WTC11 (cell line): ENCODE data around the gene NEBL.

ENCODE experiments used
- CTCF ChIP-seq: fragments of 200-600 bp; IDR thresholded peaks from 2 replicates; pipeline ENCODE4 v1.8.0; 2022; ENCODE audit warnings: antibody characterized with exemption
- MXD4 ChIP-seq: fragments of 250-450 bp; sonication (Bioruptor Pico); IDR thresholded peaks from 2 replicates; pipeline ENCODE4 v1.8.0; 2021; ENCODE audit warnings: mild to moderate bottlenecking, moderate library complexity, borderline replicate concordance
- ZNF219 ChIP-seq: sonication (generic); formaldehyde crosslinking; IDR thresholded peaks from 2 replicates; pipeline ENCODE4 v1.8.0; 2023; ENCODE audit warnings: missing genetic modification reagents, mild to moderate bottlenecking, borderline replicate concordance
- TF ChIP-seq, protein P1 (sequence below): sonication (generic); formaldehyde crosslinking; IDR thresholded peaks from 2 replicates; pipeline ENCODE4 v1.8.0; 2022; ENCODE audit warnings: missing genetic modification reagents

DNA sequence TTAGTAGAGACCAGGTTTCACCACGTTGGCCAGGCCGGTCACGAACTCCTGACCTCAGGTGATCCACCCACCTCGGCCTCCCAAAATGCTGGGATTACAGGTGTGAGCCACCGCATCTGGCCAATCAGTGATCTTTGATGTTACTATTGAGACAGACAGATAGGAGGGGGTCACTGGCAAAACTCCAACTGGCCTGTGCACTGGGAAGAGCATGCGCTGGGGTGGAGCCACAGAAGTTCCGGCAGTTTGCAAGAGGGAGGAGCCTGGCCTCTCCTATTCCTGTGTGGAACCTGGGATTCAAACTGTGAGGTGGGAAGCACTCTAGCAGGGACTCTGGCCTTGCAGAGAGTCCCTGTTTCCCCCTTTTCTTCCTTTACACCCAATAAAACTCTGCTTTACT, 60.7 kb downstream of the NEBL start:
- TF ChIP-seq ZNF219 (CRISPR knock-in tag): no peak
- no peak for TF ChIP-seq MXD4 (CRISPR knock-in tag)
- TF ChIP-seq CTCF: no peak
- TF ChIP-seq, protein P1, sequence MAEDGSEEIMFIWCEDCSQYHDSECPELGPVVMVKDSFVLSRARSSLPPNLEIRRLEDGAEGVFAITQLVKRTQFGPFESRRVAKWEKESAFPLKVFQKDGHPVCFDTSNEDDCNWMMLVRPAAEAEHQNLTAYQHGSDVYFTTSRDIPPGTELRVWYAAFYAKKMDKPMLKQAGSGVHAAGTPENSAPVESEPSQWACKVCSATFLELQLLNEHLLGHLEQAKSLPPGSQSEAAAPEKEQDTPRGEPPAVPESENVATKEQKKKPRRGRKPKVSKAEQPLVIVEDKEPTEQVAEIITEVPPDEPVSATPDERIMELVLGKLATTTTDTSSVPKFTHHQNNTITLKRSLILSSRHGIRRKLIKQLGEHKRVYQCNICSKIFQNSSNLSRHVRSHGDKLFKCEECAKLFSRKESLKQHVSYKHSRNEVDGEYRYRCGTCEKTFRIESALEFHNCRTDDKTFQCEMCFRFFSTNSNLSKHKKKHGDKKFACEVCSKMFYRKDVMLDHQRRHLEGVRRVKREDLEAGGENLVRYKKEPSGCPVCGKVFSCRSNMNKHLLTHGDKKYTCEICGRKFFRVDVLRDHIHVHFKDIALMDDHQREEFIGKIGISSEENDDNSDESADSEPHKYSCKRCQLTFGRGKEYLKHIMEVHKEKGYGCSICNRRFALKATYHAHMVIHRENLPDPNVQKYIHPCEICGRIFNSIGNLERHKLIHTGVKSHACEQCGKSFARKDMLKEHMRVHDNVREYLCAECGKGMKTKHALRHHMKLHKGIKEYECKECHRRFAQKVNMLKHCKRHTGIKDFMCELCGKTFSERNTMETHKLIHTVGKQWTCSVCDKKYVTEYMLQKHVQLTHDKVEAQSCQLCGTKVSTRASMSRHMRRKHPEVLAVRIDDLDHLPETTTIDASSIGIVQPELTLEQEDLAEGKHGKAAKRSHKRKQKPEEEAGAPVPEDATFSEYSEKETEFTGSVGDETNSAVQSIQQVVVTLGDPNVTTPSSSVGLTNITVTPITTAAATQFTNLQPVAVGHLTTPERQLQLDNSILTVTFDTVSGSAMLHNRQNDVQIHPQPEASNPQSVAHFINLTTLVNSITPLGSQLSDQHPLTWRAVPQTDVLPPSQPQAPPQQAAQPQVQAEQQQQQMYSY (CRISPR knock-in tag): no peak
